ENCODE data around the gene LGR6.
"Not testable (repeated sequence)": the region's sequence is repeated elsewhere in the genome, so short reads cannot be mapped to it uniquely, and the experiment has no call there.

LGR6 gene

DNA sequence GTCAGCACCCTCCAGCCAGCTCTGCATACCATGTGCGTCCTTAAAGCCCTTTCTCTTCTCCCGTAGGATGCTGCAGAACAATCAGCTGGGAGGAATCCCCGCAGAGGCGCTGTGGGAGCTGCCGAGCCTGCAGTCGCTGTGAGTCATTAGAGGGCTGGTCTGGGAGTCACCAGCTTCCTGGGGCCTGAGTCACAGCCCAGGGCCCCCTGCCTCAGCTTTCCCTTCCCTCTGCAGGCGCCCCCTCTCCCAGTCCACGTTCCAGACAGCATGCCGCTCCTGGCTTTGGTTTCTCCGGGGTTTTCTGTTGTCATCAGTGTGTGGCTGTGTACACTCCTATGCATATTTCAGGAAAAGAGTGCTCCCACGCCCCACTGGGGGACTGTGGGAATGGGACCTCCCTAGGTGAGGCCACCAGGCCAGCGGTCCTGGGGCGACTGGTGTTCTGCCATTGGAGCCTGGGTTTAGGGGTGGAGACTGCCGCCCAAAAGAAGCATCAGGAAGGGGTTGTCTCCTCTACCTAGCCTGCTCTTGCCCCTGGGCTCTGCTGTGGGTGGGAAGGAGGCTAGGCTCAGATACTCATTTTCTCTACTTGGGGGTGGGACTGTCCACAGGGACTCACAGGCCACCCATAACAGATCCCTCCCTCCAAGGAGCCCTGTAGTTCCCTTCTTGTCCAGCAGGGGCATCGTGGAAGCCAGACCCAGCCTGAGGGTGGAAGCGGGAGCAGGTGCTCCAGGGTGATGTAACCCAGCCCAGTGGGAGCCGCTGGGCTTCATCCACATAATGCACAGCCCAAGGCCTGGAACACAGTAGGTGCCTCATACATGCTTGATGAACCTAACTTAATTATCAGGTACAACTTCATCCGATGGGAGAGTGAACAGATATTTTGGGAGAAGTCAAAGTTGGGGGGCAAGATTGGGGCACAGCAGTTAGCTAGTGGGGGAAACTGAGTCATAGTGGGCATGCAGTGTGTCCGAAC lies 42.5 kb downstream of the LGR6 start:
- peak in 13 of 51 donors; percentile 5 to 49 (median 17) for DNase-seq

DNA sequence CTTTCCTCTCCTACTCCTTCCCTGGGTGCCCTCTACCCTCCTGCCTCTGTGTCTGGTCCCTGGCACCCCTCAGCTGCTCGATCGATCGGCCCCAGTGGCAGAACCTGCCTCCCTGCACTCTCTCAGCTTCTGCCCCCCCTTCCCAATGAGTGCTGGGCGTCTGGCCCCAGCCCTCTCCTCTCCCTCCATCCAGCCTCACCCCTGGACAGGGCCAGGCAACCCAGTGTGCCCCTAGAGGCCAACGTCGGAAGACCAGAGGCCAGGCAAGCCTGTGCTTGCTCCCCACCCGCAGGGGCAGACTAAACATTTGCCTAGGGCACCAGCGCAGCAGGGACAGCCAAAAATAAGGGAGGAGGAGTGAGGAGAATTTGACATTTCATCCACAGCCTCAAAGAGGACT lies 43.5 kb downstream of the LGR6 start:
- DNase-seq = no peak

DNA sequence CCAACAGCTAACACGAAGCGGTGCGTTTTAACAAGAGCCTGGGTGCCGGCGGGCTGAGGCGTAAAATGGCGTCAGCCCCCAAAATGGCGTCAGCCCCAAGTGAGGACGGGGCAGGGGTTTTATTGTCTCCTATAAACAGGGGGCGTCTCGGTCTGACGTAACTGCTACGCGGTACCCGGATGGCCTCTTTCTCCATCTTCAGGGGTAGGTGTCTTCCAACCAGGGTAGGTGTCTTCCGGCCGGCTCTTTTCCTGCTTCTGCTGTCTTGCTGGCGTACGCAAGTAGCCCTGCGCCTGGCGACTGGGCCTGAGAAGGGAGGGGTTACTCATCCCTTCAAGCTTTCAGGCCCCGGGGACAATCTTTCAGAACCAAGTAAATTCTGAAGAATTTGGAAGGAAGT lies 45.3 kb downstream of the LGR6 start:
- no peak for DNase-seq

DNA sequence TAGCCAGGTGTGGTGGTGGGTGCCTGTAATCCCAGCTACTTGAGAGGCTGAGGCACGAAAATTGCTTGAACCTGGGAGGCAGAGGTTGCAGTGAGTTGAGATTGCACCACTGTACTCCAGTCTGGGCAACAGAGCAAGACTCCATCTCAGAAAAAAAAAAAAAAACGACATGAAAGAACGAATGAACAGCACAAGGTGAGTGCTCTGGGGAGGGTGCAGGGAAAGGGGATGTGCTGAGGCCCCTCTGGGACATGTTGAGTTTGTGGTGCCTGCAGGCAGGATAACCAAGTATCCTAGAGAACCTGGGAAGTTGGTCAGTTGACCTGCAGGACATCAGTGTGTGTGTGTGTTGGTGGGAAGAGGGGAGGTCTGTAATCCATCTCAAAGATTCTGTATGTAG lies 46.6 kb downstream of the LGR6 start:
- not testable (repeated sequence) for DNase-seq

DNA sequence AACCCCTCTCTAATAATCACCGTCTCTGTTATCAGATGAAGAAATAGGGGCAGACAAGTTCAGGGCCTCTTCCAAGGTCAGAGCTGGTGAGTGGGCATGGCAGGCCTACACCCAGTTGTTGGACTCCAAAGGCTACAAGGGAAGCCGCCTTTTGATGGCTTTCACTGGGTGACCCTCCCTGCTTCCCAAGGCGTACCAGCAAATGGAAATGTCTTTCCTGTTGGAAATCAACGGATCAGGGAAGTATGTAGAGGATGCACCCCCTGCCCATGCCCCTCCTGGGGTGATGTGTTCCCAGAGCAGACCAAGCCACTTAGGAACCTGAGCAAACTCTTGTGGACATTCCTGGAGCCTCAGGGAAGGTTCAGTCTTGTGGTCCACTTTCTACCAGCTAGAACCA lies 47.4 kb downstream of the LGR6 start:
- DNase-seq = no peak

DNA sequence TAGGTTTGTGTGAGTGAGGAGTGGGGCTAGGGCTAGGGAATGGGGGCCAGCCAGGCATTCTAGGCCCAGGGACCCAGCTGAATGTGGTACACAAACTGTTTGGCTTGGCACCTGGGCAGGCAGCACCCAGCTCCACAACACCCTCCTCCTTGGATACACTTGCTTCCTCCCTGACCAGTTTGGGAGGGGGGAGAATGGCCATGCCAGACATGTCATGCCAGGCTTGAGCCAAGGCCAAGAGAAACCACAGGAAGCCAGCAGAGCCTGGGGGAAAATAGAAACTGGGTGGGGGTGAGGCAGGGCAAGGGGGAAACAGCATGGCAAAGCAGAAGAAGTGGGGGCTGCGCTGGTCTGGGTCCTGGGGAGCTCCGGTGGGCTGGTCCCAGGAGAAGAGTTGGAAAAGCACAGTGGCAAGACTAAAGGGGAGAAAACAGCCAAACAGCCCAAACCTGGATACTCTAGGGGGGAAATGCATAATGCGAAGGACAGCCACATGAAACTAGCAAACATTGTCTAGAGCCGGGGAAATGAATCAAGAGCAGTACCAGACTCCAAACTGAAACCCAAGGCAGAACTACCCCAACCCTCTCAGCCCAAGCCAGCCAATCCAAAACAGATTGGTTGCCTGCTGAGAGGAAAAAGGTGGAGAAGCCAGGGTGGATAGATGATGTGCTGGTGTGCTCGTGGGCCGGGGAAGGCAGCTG lies 47.9 kb downstream of the LGR6 start:
- DNase-seq = no peak

DNA sequence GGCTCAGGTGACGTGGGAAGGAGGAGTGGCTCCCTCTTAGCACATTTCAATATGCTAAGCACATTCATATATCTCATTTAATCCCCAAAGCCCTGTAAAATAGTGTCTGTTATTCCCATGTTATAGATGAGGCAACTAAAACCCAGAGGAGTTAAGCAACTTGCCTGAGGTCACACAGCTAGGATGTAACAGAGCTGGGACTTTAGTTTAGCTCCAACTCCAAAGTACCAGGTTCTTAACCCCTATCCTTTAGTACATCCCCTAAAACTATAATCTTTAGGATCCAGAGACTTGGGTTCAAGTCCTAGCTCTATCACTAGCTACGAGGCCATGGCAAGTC lies 48.5 kb downstream of the LGR6 start:
- DNase-seq = no peak

DNA sequence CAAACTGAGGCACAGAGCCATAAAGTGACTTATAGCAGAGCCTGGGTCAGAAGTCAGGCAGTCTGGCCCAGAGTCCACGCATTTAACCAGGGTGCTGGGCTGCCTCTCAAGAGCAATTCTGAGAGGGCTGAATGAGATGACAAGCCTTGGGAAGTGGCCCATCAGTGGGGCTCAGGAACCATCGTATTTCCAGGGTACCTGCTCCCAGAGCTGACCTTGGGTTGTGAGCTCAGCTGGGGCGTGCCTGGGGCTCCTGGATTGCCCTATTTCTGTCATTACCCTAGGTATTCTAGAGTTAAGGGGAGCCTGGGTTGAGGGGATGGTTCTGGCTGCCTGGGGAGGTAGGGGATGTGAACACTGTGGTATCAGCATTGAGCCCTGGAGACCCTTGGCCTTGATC lies 49.4 kb downstream of the LGR6 start:
- DNase-seq = no peak

DNA sequence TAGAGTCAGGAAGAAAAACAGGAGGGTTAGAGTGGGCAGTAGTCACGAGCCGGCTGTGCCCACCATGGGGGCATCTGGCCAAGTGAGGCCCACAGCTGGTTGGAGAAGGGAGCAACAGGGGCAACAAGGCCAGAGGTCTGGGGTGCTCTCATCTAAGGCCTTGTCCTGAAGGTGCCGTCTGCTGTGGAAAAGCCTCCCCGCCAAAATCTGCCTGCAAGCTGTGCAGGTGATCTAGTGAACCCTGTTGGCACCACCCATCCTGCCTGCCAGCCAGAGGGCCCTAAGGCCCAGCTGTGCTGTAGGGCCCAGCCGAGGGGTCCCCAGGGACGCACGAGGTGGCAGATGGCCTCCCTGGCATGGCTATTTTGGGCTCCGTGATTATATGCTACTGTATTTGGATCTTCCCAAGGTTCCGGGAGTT lies 51.3 kb downstream of the LGR6 start:
- no peak for DNase-seq

DNA sequence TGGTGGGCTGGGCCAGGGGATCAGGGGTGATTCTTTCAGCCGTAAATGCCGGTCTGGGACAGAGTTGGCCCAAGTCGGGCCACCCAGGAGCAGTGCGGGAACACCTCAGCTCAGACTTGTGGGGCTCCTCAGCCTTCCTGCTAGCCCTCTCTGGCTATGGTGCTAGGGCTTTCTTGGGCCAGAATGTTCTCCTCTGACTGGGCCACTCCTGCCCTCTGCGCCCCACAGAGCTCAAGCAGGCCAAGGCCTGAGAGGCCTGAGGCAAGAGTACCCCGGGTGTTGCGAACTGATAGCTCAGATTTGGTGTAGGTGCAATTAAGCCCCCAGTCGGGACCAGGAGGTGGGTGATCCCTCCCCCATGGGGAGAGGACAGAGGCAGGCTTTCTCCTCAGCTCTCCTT lies 51.8 kb downstream of the LGR6 start:
- DNase-seq = no peak

DNA sequence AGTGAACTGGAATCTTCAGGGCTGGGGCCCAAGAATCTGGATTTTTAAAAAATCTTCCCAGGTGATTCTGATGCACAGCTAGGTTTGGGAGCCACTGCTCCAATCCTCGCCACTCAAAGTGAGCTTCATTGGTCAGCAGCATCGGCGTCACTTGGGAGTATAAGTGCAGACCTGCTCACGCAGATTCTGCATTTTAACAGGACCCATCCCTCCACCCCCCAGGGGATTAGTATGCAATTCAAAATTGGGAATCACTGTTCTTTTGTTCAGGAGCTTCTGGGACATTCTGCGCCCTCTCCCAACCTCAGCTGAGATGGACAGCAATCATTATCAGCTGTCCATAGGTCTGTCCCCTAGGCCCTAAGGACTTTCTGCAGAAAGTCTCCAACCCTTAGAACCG lies 53.5 kb downstream of the LGR6 start:
- no peak for DNase-seq

DNA sequence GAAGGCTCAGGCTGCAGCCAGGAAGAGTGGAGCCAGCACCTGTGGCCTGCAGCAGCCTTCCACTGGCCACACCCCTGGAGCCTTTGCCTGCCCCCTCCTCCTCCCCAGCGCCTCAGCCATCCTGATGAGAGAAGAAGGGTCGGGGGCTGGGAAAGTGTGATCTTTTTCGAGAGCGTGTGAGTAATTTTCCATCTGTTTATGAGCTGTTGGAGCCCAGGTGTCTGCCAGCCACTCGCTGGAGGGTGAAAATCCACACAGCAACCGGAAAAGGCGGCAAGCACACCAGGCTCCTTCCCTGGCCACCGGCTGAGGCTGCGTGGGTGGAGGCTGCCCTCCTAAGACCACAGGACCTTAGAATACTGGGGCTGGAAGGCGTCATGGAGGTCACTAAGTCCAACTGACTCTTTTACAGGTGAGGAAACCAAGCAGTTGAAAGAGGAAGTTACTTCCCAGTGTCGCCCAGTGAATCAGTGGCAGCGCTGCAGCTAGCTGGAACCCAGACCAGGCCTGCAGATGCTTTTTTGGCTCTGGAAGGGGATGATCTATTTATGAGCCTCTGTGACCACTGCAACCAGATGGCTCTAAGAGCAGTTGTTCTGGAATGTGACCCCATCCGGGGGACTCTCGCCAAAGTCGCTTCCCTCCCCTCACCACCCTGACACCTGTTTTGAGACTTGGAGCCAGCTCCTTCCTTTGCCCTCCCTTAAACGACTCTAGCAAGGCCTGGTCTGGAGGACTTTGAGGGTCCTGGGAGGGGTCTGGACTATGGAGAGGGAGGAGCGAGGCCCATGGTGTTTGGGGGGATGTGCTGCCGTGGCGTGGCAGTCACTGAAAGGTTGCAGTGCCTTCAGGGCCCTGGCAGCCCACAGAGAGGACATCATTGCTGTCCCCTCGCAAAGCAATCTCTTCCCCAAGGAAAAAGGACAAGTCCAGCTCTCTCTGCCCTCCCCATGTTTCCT lies 54.5 kb downstream of the LGR6 start:
- DNase-seq = peak in 1 of 51 donors; percentile 45

DNA sequence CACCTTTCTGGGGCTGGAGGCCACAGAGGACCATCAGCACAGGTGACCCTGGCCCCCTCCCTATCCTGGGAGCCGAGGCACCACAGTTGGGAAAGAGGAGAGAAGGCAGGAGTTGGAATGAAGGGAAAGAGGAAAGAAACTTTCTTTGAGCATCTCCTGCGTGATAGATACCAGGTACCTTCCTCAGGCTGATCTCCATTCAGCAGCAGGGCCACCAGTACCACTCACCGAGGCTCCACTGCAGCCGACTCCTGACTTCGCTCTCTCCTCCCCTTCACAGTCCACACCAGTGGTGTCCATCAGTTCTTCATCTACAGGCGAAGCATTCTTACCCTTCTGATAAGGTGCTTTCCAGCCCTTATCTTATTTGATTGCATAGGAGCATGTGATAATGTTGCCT lies 55.3 kb downstream of the LGR6 start:
- no peak for DNase-seq

DNA sequence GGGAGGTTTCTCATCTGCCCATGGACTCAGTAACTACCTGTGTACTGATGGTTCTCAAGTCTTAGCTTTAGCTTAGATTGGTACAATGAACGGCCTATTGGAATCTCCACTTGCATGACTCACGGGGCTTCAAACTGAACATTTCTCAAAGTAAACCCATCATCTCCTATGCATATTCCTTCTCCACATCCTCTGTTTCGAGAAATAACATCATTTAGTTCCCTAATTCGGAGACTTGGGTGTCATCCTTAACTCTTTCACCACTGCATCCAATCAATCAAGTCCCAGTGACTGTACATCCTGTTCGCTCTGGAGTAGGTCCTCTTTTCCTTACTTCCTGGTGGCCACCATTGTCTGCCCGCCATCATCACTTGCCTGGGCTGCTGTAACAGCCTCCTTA lies 55.8 kb downstream of the LGR6 start:
- DNase-seq = no peak

DNA sequence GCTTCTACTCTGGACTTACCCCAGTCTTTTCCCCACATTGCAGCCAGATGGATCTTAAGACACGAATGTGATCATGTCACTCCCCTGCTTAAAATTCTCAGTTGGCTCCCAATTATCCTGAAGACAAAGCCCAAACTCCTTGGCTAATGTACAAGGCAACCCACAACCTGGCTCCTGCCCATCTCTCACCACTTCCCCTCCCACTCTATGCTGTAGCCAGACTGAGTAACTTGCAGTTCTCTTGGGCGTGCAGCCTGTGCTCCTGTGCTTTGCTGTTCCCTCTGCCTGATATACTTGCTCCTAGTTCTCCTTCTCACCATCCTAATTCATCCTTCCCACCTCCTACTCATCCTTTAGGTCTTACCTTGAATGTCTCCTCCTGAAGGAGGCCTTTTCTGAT lies 56.2 kb downstream of the LGR6 start:
- DNase-seq = peak in 2 of 51 donors; percentile 21 to 61

DNA sequence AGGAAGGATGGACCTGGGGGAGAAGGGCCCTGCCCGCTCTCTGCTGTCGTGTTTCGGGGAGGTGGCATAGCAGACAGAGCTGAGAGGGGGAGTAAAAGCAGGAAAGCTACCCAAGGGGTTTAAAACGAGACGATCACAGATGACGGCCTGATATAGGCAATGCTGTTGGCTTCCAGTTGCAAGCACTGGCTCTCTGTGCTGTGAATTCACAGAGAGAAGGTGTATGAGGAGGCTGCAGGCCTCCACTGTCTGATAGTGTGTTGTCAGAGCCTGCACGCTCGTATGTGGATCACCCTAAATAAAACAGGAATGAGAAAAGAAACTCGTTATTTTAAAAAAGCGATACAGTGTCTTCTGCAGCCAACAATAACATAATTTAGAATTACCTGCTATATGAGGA lies 57.4 kb downstream of the LGR6 start:
- no peak for DNase-seq

DNA sequence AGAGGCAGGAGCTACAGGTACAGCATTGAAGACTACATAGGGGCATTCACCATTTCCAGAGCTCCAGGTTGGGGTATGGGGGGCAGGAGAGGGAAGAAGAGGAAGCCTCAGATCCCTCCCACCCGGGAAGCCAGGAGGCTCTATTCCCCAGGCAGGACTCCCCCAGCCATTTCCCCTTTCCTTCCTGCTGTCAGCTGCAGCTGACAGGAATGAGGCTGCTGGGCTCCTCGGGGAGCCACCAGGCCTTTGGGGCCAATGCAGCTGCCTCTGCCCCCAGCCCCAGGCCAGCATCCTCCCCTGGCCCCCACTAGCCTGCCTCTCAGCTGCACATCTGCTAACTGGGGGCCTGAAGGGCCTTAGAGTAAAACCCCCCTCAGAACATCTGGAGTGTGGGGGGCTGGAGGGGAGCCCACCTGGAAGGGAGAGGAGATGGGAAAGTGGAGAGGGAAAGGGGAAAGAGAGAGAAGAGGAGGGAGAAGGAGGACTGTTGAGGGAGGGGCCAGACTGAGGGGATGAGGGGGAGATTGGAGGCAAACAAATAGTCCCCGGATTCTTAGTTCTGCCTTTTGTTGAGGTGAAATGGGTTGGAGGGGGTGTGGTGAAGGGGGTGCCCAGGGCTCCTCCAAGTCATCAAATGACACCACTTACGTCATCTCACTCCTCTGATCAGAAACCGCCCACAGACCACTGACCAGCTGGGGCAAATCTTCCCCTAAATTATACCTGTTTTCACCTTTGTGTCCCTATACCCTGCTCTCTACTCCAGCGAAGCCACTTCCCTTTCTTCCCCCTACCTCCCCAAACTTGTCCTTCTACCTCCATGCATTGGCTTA lies 58.0 kb downstream of the LGR6 start:
- no peak for DNase-seq

DNA sequence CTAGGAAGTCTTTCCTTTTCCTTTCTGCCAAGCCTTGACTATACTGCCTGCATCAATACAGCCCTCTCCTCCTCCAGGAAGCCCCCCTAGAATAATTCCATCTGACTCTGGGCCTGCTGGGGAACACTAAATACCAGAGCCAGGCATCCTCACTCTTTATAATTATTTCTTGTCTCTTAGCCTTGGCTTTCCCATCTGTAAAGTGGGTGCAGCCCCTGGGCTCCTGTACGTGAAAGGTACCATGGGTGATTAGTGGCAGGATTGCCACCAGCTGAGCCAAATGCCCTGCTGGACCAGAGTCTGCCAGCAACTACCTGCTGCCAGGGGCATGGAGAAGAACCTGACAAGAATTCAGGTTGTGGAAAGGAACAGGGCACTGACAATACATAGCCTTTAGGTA lies 58.7 kb downstream of the LGR6 start:
- no peak for DNase-seq

DNA sequence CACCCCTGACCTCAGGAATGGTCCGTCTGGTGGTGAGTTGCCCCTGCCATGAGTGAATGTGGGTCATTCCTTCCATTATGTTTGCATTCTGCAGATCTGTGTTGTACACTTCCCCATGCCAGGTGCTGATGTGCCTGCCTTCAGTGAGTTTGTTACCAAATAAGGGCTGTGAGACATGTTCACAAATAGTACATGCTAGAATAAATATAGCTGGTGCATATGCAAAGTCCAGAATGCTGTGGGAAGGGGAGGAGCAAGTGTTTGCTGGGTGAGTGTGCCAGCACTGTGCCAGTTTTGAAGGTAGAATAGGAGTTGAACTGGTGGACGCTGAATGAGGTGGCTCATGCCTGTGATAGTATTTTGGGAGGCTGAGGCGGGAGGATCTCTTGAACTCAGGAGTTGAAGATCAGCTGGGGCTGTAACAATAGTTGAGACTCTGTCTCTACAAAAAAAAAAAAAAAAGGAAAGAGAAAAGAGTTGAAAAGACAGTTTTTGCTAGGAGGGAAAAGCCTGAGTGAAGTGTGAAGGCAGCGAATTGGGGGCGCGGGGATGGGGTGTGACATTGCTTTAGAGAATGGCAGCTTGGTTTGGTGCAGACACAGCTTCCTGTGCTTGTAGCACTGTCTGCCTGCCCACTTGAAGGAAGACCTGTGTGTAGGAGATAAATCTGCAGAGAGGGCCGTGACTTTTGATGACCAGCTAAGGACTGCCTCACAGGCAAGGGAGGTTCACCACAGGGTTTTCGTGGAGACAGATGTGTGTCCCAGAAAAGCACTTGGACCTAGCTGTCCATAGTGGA lies 61.1 kb downstream of the LGR6 start:
- no peak for DNase-seq

DNA sequence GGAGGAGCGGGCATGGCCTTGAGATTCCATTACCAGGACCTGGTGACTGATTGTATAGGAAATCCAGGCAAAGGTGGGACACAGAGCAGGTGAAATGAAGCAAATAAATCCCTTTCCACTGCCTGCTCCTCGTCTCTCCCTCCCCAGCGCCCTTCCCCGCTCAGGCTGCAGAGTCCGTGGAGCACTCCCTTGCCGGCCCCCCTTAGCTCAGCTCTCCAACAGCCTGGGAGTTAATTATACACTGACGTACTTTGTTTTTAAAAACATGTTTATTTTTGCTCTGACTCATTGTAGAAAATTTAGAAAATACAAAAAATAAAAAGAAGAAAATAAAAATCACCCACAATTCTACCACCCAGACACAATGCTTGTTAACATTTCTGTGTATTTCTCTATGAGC lies 61.7 kb downstream of the LGR6 start:
- DNase-seq = no peak
